ENCODE data around the gene ATN1.
"Not testable (repeated sequence)": the region's sequence is repeated elsewhere in the genome, so short reads cannot be mapped to it uniquely, and the experiment has no call there.

ATN1 gene, protein sequence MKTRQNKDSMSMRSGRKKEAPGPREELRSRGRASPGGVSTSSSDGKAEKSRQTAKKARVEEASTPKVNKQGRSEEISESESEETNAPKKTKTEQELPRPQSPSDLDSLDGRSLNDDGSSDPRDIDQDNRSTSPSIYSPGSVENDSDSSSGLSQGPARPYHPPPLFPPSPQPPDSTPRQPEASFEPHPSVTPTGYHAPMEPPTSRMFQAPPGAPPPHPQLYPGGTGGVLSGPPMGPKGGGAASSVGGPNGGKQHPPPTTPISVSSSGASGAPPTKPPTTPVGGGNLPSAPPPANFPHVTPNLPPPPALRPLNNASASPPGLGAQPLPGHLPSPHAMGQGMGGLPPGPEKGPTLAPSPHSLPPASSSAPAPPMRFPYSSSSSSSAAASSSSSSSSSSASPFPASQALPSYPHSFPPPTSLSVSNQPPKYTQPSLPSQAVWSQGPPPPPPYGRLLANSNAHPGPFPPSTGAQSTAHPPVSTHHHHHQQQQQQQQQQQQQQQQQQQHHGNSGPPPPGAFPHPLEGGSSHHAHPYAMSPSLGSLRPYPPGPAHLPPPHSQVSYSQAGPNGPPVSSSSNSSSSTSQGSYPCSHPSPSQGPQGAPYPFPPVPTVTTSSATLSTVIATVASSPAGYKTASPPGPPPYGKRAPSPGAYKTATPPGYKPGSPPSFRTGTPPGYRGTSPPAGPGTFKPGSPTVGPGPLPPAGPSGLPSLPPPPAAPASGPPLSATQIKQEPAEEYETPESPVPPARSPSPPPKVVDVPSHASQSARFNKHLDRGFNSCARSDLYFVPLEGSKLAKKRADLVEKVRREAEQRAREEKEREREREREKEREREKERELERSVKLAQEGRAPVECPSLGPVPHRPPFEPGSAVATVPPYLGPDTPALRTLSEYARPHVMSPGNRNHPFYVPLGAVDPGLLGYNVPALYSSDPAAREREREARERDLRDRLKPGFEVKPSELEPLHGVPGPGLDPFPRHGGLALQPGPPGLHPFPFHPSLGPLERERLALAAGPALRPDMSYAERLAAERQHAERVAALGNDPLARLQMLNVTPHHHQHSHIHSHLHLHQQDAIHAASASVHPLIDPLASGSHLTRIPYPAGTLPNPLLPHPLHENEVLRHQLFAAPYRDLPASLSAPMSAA (N-terminal part only)

DNA sequence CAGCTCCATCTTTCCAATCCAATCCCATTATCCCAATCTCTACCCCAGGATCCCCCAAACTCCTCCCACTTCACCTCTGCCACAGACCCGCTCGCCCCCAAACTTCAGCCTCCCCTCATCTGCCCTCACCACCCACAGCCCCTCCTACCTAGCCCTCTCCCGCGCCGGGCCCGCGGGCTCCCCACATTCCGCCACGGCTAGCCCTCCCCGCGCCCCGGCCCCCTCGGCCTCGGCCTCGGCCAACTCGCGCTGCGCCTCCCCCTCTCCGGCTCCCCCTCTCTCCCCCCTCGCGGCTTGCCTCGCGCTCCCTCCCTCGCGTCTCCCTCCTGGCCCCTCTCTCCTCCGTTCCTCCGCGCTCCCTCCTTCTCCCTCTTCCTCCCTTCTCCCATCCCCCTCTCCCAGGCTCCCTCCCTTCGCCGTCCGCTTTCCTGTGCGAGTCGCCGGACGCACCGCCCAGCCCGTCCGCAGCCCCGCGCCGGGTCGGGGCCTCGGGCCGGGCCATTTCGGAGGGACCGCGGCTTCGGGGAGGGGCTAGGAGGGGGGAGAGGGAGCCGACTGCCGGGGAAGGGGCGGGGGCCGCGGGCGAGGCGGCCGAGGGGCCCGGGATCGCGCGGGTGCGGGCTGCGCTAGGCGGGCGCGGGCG is at the start of gene ATN1:
Gene ATN1, plus strand, starts transcription at position 581 of the 643 bp plus-strand sequence. CDS start 6,043 bp downstream, outside the sequence.
- peak within 1 kb of the TSS; percentile 80 for H3K9ac ChIP-seq (ENCODE audit: low read length)
- H3K27ac ChIP-seq (ENCODE audit: low read depth, low read length) = peak within 1 kb of the TSS; percentile 99
- peak within 1 kb of the TSS; percentile 86 for H3K4me3 ChIP-seq (ENCODE audit: low read length)
- no peaks in the 10 kb centered on the region for H3K36me3 ChIP-seq (ENCODE audit: control insufficient read depth, insufficient read depth, low read length)
- H3K4me1 ChIP-seq (ENCODE audit: control insufficient read depth, insufficient read depth, low read length) = peaks cover 44% of the 10 kb centered on the region
- H3K27me3 ChIP-seq (ENCODE audit: control insufficient read depth, insufficient read depth, low read length) = no peaks in the 10 kb centered on the region

DNA sequence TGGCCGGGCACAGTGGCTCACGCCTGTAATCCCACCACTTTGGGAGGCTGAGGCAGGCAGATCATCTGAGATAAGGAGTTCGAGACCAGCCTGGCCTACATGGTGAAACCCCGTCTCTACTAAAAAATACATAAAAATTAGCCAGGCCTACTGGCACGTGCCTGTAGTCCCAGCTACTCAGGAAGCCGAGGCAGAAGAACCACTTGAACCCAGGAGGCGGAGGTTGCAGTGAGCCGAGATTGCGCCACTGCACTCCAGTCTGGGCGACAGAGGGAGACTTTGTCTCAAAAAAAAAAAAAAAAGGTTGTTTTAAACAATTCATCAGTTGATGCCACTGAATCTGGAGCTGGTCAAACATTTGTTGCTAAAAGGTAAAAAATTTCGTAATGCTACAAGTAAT is 47.9 kb upstream of the ATN1 start:
- not testable (repeated sequence) for H3K27ac ChIP-seq (ENCODE audit: low read depth, low read length)

DNA sequence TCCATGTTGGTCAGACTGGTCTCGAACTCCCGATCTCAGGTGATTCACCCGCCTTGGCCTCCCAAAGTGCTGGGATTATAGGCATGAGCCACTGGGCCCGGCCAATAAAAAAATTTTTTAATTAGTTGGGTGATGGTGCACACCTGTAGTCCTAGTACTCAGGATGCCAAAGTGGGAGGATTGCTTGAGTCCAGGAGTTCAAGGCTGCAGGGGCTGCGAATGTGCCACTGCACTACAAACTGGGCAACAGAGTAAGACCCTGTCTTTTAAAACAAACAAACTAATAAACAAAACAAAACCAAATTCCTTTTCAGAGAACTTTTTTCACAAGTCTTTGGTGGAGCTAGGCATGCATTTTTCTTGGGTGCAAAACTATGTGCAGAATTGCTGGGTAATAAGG is 44.5 kb upstream of the ATN1 start:
- H3K27ac ChIP-seq (ENCODE audit: low read depth, low read length) = no peak overlapping the region
- H3K4me3 ChIP-seq (ENCODE audit: low read length) = no peak overlapping the region
- H3K4me1 ChIP-seq (ENCODE audit: control insufficient read depth, insufficient read depth, low read length) = no peaks in the 10 kb centered on the region
- no peaks in the 10 kb centered on the region for H3K27me3 ChIP-seq (ENCODE audit: control insufficient read depth, insufficient read depth, low read length)
- H3K36me3 ChIP-seq (ENCODE audit: control insufficient read depth, insufficient read depth, low read length) = peaks cover 3% of the 10 kb centered on the region
- H3K9ac ChIP-seq (ENCODE audit: low read length) = no peak overlapping the region

More for the DNA sequence above, 47.9 kb upstream of the ATN1 start:
- H3K4me1 ChIP-seq (ENCODE audit: control insufficient read depth, insufficient read depth, low read length); H3K9ac ChIP-seq (ENCODE audit: low read length); H3K36me3 ChIP-seq (ENCODE audit: control insufficient read depth, insufficient read depth, low read length); H3K27me3 ChIP-seq (ENCODE audit: control insufficient read depth, insufficient read depth, low read length); H3K4me3 ChIP-seq (ENCODE audit: low read length): not testable (repeated sequence)

DNA sequence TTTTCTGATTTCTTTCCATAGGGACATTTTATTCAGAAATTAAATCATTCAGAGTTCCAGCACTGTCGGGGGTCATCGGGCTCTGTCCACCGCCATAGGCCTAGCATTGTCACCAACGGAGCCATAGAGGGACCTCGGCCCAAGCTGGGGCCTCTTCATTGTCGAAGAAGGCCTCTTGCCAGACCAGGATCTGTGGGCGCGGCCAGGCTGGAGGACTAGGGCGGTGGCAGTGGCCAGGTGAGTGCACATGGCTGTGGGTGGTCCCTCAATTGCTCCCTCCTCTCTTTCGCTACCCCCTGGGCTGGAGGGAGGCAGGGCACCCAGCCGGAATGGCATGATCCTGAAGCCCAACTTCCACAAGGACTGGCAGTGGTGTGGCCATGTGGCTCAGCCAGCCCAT is 44.1 kb upstream of the ATN1 start:
- H3K4me3 ChIP-seq (ENCODE audit: low read length) = no peak overlapping the region
- H3K9ac ChIP-seq (ENCODE audit: low read length) = no peak overlapping the region
- no peaks in the 10 kb centered on the region for H3K4me1 ChIP-seq (ENCODE audit: control insufficient read depth, insufficient read depth, low read length)
- H3K36me3 ChIP-seq (ENCODE audit: control insufficient read depth, insufficient read depth, low read length) = peaks cover 3% of the 10 kb centered on the region
- H3K27me3 ChIP-seq (ENCODE audit: control insufficient read depth, insufficient read depth, low read length) = no peaks in the 10 kb centered on the region
- no peak overlapping the region for H3K27ac ChIP-seq (ENCODE audit: low read depth, low read length)

DNA sequence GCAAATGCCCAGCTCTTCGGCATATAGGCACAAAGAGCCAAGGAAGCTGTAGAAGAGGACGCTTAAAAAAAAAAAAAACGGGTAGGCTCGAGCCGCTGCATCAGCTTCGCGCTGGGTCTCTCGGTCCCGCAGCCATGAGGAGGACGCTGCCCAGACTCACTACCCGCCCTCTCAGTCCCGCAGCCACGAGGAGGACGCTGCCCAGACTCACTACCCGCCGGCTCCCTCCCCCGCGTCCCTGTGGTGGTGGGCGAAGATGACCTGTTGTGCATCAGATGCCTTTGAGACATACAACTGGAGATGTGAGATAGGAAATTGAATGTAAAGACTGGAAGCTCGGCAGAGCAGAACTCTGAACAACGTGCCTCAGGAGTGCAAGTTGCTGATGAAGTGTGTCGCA is 43.2 kb upstream of the ATN1 start:
- H3K36me3 ChIP-seq (ENCODE audit: control insufficient read depth, insufficient read depth, low read length) = peaks cover 3% of the 10 kb centered on the region
- no peak overlapping the region for H3K27ac ChIP-seq (ENCODE audit: low read depth, low read length)
- no peaks in the 10 kb centered on the region for H3K27me3 ChIP-seq (ENCODE audit: control insufficient read depth, insufficient read depth, low read length)
- H3K4me3 ChIP-seq (ENCODE audit: low read length) = no peak overlapping the region
- H3K4me1 ChIP-seq (ENCODE audit: control insufficient read depth, insufficient read depth, low read length) = no peaks in the 10 kb centered on the region
- H3K9ac ChIP-seq (ENCODE audit: low read length) = no peak overlapping the region

DNA sequence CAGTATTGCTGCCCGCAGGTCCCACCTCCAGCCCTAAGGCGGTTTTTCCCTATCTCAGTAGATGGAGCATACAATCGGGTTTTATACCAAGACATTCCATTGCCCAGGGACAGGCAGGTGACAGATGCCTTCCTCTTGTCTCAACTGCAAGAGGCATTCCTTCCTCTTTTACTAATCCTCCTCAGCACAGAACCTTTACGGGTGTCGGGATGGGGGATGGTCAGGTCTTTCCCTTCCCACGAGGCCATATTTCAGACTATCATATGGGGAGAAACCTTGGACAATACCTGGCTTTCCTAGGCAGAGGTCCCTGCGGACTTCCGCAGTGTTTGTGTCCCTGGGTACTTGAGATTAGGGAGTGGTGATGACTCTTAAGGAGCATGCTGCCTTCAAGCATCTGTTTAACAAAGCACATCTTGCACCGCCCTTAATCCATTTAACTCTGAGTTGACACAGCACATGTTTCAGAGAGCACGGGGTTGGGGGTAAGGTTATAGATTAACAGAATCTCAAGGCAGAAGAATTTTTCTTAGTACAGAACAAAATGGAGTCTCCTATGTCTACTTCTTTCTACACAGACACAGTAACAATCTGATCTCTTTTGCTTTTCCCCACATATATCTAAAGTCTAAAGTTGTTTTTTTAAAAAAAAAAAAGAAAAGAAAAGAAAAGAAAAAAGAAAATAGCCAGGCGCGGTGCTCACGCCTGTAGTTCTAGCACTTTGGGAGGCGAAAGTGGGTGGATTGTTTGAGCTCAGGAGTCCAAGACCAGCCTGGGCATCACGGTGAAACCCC is 41.4 kb upstream of the ATN1 start:
- not testable (repeated sequence) for H3K27ac ChIP-seq (ENCODE audit: low read depth, low read length); H3K9ac ChIP-seq (ENCODE audit: low read length)

DNA sequence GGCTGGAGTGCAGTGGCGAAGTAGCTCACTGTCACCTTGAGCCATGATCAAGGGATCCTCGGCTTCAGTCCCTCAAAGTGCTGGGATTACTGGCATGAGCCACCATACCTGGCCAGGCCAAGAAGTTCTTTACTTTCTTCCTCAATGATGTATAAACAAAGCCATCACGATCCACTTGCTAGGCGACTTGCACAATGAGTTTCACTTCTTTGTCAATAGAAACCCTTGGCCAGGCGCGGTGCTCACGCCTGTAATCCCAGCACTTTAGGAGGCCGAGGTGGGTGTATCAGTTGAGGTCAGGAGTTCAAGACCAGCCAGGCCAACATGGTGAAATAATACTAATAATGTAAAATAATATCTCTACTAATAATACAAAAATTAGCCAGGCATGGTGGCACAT is 40.3 kb upstream of the ATN1 start:
- Histone ChIP-seq H3K4me1 (ENCODE audit: control insufficient read depth, insufficient read depth, low read length) (no peaks in the 10 kb centered on the region), H3K4me3 (ENCODE audit: low read length) (no peak overlapping the region), H3K27me3 (ENCODE audit: control insufficient read depth, insufficient read depth, low read length) (no peaks in the 10 kb centered on the region), H3K27ac (ENCODE audit: low read depth, low read length) (no peak overlapping the region), H3K9ac (ENCODE audit: low read length) (no peak overlapping the region), H3K36me3 (ENCODE audit: control insufficient read depth, insufficient read depth, low read length) (peaks cover 3% of the 10 kb centered on the region)

More for the DNA sequence above, 41.4 kb upstream of the ATN1 start:
- H3K4me3 ChIP-seq (ENCODE audit: low read length); H3K36me3 ChIP-seq (ENCODE audit: control insufficient read depth, insufficient read depth, low read length); H3K4me1 ChIP-seq (ENCODE audit: control insufficient read depth, insufficient read depth, low read length); H3K27me3 ChIP-seq (ENCODE audit: control insufficient read depth, insufficient read depth, low read length): not testable (repeated sequence)

DNA sequence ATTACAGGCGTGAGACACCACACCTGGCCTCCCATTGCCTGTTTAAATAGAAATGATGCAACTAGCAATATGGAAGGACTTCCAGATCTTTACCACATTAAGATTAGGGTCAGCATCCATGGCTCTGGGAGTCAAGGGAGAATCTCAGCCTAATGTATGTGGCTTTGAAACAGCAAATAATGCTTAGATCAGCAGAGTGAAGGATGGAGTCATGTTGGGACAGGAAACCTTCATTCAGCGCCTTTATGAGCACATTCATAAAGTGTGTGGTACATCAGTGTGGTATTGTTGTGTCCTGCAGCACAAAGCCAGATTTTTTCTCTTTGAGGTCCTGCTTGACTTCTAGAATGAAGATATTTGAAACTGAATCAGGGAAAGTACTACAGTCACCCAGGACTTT is 39.4 kb upstream of the ATN1 start:
- H3K36me3 ChIP-seq (ENCODE audit: control insufficient read depth, insufficient read depth, low read length) = peaks cover 3% of the 10 kb centered on the region
- H3K27me3 ChIP-seq (ENCODE audit: control insufficient read depth, insufficient read depth, low read length) = no peaks in the 10 kb centered on the region
- H3K4me1 ChIP-seq (ENCODE audit: control insufficient read depth, insufficient read depth, low read length) = no peaks in the 10 kb centered on the region
- H3K9ac ChIP-seq (ENCODE audit: low read length) = no peak overlapping the region
- no peak overlapping the region for H3K4me3 ChIP-seq (ENCODE audit: low read length)
- no peak overlapping the region for H3K27ac ChIP-seq (ENCODE audit: low read depth, low read length)

DNA sequence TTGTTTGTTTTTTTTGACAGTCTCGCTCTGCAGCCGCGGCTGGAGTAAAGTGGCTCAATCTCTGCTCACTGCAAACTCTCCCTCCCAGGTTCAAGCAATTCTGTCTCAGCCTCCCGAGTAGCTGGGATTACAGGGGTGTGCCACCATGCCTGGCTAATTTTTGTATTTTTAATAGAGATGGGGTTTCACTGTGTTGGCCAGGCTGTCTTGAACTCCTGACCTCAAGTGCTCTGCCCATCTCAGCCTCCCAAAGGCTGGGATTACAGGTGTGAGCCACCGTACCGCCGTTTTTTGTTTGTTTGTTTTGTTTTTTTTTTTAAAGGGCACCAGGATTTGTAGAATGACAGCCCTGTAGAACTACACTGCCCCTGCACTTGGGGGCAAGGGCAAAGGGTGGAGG is 39.0 kb upstream of the ATN1 start:
- H3K9ac ChIP-seq (ENCODE audit: low read length); H3K4me3 ChIP-seq (ENCODE audit: low read length); H3K27ac ChIP-seq (ENCODE audit: low read depth, low read length); H3K36me3 ChIP-seq (ENCODE audit: control insufficient read depth, insufficient read depth, low read length); H3K27me3 ChIP-seq (ENCODE audit: control insufficient read depth, insufficient read depth, low read length); H3K4me1 ChIP-seq (ENCODE audit: control insufficient read depth, insufficient read depth, low read length): not testable (repeated sequence)

DNA sequence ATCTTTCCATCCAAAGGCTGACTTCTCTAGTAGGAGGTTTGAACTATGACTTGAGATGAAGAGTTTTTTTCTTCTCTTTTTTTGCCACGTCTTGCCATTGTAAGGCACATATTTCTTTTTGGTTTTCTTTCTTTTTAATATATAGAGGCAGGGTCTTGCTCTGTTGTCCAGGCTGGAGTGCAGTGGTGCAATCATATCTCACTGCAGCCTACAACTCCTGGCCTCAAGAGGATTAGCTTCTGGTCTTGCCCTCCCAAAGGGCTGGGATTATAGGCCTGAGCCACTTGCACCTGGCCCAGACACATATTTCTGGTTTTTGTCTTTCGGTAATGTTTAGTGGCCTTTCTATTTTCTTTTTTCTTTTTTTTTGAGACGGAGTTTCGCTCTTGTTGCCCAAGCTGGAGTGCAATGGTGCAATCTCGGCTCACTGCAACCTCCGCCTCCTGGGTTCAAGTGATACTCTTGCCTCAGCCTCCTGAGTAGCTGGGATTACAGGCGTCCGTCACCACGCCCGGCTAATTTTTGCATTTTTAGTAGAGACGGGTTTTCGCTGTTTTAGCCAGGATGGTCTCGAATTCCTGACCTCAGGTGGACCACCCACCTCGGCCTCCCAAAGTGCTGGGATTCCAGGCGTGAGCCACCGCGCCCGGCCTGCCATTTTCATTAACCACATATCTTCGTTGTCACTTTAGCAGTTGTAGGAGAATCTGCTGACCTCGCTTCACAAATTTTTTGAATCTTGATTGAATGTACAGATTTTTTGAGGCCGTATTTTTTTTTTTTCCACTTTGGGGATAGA is 37.8 kb upstream of the ATN1 start:
- H3K4me1 ChIP-seq (ENCODE audit: control insufficient read depth, insufficient read depth, low read length); H3K27me3 ChIP-seq (ENCODE audit: control insufficient read depth, insufficient read depth, low read length); H3K4me3 ChIP-seq (ENCODE audit: low read length); H3K36me3 ChIP-seq (ENCODE audit: control insufficient read depth, insufficient read depth, low read length); H3K9ac ChIP-seq (ENCODE audit: low read length): not testable (repeated sequence)
- peak overlapping the region; percentile 84 for H3K27ac ChIP-seq (ENCODE audit: low read depth, low read length)
